NB4 (cell line): Measurements from ENCODE around the gene SSBP3.

Experiments used
- DNase-seq: peaks from one replicate; pipeline ENCODE4 v3.0.0; 2010; ENCODE audit warnings: low read depth
- H3K4me3 ChIP-seq: one replicate; pipeline ENCODE4 v1.5.1; 2011; ENCODE audit warnings: mild to moderate bottlenecking, low read depth, low read length, moderate library complexity
- MYC ChIP-seq: IDR thresholded peaks from 2 replicates; pipeline ENCODE4 v1.6.1; 2011; ENCODE audit warnings: low read depth, low read length
- POLR2A ChIP-seq: IDR thresholded peaks from 2 replicates; pipeline ENCODE4 v1.6.1; 2011; ENCODE audit warnings: mild to moderate bottlenecking; ENCODE audit not compliant: insufficient read length; ENCODE audit errors: extremely low read depth
- TF ChIP-seq, protein P1 (sequence below): IDR thresholded peaks from 2 replicates; pipeline ENCODE4 v1.6.1; 2011; ENCODE audit warnings: low read depth, low read length
- TF ChIP-seq, protein P2 (sequence below): IDR thresholded peaks from one replicate; pipeline ENCODE4 v1.5.1; 2012; ENCODE audit warnings: low read depth, low read length

The SSBP3 gene

GRCh38 chr1:54328066-54328636, 78.0 kb downstream of the SSBP3 start:
- H3K4me3 ChIP-seq = no peak overlapping the region
- TF ChIP-seq, protein P1, sequence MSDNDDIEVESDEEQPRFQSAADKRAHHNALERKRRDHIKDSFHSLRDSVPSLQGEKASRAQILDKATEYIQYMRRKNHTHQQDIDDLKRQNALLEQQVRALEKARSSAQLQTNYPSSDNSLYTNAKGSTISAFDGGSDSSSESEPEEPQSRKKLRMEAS = no peak
- TF ChIP-seq MYC = no peak
- TF ChIP-seq, protein P2, sequence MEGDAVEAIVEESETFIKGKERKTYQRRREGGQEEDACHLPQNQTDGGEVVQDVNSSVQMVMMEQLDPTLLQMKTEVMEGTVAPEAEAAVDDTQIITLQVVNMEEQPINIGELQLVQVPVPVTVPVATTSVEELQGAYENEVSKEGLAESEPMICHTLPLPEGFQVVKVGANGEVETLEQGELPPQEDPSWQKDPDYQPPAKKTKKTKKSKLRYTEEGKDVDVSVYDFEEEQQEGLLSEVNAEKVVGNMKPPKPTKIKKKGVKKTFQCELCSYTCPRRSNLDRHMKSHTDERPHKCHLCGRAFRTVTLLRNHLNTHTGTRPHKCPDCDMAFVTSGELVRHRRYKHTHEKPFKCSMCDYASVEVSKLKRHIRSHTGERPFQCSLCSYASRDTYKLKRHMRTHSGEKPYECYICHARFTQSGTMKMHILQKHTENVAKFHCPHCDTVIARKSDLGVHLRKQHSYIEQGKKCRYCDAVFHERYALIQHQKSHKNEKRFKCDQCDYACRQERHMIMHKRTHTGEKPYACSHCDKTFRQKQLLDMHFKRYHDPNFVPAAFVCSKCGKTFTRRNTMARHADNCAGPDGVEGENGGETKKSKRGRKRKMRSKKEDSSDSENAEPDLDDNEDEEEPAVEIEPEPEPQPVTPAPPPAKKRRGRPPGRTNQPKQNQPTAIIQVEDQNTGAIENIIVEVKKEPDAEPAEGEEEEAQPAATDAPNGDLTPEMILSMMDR = no peak
- TF ChIP-seq POLR2A = no peak
- DNase-seq = no peak

DNA sequence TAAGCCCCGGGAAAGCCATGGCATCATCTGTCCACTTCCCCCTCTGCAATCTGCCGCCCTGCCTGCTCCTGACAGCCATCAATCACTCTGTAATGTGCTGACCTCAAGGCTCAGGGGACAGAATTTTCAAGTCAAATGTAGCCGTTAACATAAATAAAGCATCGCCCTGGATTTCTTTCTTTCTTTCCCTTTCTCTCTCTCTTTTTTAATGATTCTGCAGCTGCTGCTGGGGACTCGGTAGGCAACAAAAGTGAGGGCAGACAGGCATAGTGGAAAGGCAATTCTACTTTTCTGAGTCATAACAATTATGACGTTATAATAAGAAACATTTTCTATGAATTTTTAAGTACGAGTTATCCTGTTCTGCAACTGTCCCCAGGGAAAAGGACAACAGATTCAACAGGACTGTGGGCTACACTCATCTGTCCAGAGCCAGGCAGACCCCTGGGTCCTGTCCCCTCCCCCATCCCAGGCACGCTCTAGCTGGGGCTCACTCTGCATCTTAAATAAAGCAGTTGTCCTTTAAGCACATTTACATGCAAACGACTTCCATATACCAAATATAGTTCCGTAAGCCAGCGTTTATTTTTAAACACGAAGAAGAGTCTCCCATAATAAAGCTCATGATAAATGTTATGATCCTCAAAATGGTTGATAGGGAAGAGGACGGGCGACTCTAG, 78.7 kb downstream of the SSBP3 start:
- no peak for TF ChIP-seq POLR2A
- TF ChIP-seq MYC = no peak
- TF ChIP-seq, protein P1 = no peak
- TF ChIP-seq, protein P2 = no peak

DNA sequence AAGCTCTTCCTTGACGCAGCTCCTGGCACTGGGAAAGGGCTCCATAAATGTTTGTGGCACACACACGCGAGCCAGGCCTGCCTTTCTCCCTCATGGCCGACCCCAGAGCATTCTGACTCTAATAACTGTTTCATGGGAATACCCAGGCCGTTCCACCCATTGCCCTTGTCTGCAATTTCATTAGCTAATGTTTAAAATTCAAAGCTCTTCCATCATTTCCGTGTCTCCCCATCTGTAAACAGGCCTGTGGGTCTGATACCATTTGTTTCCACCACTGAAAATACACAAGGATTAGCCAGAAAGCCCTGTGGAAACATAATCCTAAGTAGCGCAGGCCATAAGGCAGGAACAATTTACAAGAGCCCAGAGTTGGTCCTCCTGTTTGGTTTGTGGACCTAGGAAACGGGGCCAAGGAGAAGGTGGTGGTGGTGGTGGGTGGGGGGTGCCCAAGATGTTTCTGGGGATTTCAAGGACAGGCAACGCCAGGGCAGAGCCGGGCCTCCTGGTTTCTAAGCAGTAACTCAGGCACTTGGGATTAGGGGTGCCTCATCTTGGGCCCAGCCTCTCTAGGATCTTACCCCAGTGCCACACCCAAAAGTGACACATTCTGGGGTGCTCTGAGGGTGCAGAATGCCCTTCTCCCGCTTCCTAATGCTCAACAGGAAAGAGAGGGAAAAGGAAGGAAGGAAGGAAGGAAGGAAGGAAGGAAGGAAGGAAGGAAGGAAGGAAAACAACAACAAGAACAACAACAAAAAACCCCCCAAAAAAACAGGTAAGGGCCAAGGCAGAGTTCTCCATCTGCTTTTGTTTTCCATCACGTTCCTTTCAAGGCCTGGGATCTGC, 79.4 kb downstream of the SSBP3 start:
- TF ChIP-seq MYC = no peak
- H3K4me3 ChIP-seq = no peak overlapping the region
- no peak for DNase-seq

More for the DNA sequence above, 78.7 kb downstream of the SSBP3 start:
- no peak for DNase-seq
- H3K4me3 ChIP-seq = no peak overlapping the region

GRCh38 chr1:54325703-54326461, 80.3 kb downstream of the SSBP3 start:
- no peak for TF ChIP-seq POLR2A
- TF ChIP-seq, protein P2 = no peak
- no peak for TF ChIP-seq MYC
- TF ChIP-seq, protein P1 = no peak
- H3K4me3 ChIP-seq = no peak overlapping the region
- no peak for DNase-seq

GRCh38 chr1:54325284-54325683, 80.9 kb downstream of the SSBP3 start:
- no peak overlapping the region for H3K4me3 ChIP-seq
- TF ChIP-seq MYC (no peak), POLR2A (no peak)
- TF ChIP-seq, protein P1 = no peak
- TF ChIP-seq, protein P2 = no peak
- DNase-seq = no peak
